Stimulated activated naive CD8-positive, alpha-beta T cell treated with anti-CD3 and anti-CD28 coated beads, Interleukin-15, amount 100 ng/mL, for 72 hours (primary cell): ENCODE data around the gene SEPTIN3.
A peak's percentile ranks its signal among the peaks of the same experiment; 100 is the strongest.

Experiments used
- ATAC-seq: fragments of 150-1000 bp; cut with Tn5 transposase; 2 replicates; pipeline ENCODE4 v1.10.0; 2021; ENCODE audit warnings: mild to moderate bottlenecking, moderate library complexity
- DNase-seq, 2 donors: peaks; one replicate each; pipeline ENCODE4 v3.0.0; 2021 to 2022
- H3K27ac Mint-ChIP-seq, 2 donors: one replicate each; pipeline ENCODE4 v1.8.0; 2022; ENCODE audit warnings: mild to moderate bottlenecking in 2 of 2, mixed read lengths in 2 of 2, moderate library complexity in 2 of 2
- H3K27me3 Mint-ChIP-seq: one replicate; pipeline ENCODE4 v1.8.0; 2022; ENCODE audit warnings: mixed read lengths
- H3K4me1 Mint-ChIP-seq: one replicate; pipeline ENCODE4 v1.8.0; 2022; ENCODE audit warnings: mild to moderate bottlenecking, mixed read lengths
- H3K4me3 Mint-ChIP-seq, 2 donors: one replicate each; pipeline ENCODE4 v1.8.0; 2022; ENCODE audit warnings: mild to moderate bottlenecking in 2 of 2, mixed read lengths in 2 of 2, moderate library complexity in 1 of 2
- H3K9me3 Mint-ChIP-seq, 2 donors: one replicate each; pipeline ENCODE4 v1.8.0; 2022; ENCODE audit warnings: mixed read lengths in 2 of 2

SEPTIN3 gene

DNA sequence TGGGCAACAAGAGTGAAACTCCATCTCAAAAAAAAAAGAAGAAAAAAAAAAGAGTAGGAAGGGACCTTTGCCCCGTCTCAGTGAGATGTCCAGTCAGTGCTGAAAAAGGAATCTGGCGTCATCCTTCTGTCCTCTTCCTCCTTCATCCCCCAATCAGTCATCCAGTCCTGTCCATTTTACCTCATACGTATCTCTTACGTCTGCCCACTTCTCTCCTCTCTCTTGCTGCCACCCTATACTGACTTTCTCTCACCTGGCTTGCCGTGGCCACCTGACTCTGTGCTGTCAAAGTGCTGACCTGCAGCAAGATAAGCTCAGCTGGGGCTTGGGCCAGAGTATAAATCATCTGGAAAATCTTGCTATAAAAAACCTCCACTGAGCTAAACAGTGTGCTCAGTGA, 13.6 kb downstream of the SEPTIN3 start:
- Mint-ChIP-seq H3K27ac (no peak overlapping the region), H3K9me3 (no peaks in the 10 kb centered on the region), H3K4me1 (no peaks in the 10 kb centered on the region), H3K27me3 (peaks cover 25% of the 10 kb centered on the region), H3K4me3 (no peak overlapping the region)
- ATAC-seq, result no peak
- no peak for DNase-seq

DNA sequence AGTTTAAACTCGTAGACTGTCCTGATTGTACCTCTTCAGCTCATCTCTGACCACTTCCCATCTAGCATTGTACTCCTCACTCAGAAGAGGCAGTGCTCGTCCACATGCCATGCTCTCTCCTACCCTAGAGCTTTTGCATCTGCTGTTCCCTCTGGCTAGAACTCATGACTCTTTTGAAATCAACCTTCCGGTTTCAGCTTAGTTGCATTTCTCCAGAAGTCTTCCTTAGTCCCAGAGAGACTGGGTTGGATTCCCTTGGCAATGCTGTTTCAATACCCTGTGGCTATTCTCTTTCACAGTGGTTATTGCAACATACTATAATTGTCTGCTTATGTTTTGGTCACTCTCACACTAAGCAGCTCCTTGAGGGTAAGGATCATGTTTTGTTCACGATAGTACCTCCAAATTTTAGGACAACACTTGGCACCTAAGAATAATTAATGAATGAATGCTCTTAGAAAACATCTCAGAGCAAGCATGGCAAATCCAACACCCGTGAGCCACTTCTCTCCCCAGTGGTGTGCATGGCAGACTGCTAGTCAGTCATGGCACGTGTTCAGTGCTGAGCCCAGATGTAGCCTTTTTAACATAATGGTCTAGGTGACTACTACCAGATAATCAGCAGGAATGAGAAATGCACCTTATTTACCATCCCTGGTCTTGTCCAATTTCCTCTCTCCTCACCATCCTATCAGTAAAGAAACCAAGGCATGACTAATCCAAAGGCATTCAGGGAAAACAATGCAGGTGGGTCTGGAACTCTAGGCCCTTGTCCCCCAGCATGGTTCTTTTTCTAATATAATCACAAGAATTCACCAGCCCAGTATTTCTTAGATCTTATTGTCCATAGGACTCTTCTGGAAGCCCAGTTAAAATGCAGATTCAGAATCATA, 14.5 kb downstream of the SEPTIN3 start:
- Mint-ChIP-seq H3K27me3 (peaks cover 20% of the 10 kb centered on the region), H3K9me3 (no peaks in the 10 kb centered on the region), H3K4me3 (no peak overlapping the region), H3K27ac (no peak overlapping the region), H3K4me1 (no peaks in the 10 kb centered on the region)
- no peak for ATAC-seq
- no peak for DNase-seq

DNA sequence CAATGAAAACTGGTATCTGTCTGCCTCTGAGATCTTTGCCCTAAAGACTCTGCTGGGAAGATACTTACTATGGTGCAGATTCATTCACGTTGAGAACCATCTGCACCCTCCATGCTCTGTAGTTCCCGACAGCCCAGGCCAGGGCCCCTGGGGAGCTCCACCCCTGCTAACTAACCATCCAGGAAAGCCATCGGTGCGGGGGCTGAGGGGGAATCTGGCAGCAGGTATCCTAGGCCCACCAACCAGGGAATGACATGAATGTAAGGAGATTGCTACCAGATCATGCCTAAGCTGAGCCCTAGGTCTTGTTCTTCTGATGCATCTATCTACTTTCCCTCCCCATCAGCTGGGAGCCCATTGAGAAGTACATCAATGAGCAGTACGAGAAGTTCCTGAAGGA, 18.0 kb downstream of the SEPTIN3 start:
- no peak overlapping the region for H3K4me3 Mint-ChIP-seq
- no peak overlapping the region for H3K27ac Mint-ChIP-seq
- ATAC-seq (no peak), DNase-seq (no peak)
- no peaks in the 10 kb centered on the region for H3K4me1 Mint-ChIP-seq
- H3K9me3 Mint-ChIP-seq, result no peaks in the 10 kb centered on the region
- peaks cover 11% of the 10 kb centered on the region for H3K27me3 Mint-ChIP-seq

DNA sequence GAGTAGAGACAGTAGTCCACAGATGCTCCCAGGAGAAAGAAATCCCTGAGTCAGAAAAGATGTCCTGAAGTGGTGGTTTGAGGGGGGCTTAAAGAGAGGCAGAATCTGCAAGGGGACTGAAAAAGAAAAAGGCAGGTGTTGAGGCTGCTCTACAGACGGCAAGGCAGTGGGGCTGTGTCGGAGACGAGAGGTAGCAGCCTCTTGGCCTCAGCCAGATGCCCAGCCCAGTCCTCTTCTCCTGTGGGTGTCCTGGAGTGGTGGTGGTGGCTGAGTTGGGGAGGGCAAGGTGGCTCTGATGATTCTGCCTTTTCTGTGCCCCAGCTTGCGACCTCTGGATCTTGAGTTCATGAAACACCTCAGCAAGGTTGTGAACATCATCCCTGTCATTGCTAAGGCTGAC, 20.0 kb downstream of the SEPTIN3 start:
- H3K27me3 Mint-ChIP-seq, result peaks cover 11% of the 10 kb centered on the region
- DNase-seq (no peak), ATAC-seq (no peak)
- no peak overlapping the region for H3K4me3 Mint-ChIP-seq
- H3K27ac Mint-ChIP-seq, result no peak overlapping the region
- H3K9me3 Mint-ChIP-seq, result no peaks in the 10 kb centered on the region
- no peaks in the 10 kb centered on the region for H3K4me1 Mint-ChIP-seq

GRCh38 chr22:41991111-41991510, 21.9 kb downstream of the SEPTIN3 start:
- DNase-seq (no peak), ATAC-seq (no peak)
- H3K27me3 Mint-ChIP-seq, result peaks cover 16% of the 10 kb centered on the region
- H3K9me3 Mint-ChIP-seq, result no peaks in the 10 kb centered on the region
- no peaks in the 10 kb centered on the region for H3K4me1 Mint-ChIP-seq
- no peak overlapping the region for H3K4me3 Mint-ChIP-seq
- peak overlapping the region in 1 of 2 donors; percentile 58 for H3K27ac Mint-ChIP-seq

DNA sequence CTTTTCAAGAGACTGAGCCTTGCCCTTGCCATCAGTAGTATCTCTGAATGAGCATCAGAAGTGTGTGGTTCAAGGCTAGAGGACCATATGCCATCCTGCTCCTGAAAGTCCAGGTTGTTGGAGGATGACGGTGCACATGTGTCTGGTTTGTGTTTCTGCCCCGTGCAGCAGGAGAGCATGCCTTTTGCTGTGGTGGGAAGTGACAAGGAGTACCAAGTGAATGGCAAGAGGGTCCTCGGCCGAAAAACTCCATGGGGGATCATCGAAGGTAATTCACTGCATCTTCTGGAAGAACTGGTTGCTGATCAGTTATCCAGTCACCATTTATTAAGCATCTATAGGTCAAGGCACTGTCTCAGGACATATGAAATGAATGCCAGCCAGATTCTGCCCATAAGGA, 23.3 kb downstream of the SEPTIN3 start:
- ATAC-seq (no peak), DNase-seq (no peak)
- Mint-ChIP-seq H3K4me1 (no peaks in the 10 kb centered on the region), H3K27me3 (peaks cover 25% of the 10 kb centered on the region), H3K27ac (no peak overlapping the region), H3K4me3 (no peak overlapping the region), H3K9me3 (no peaks in the 10 kb centered on the region)

DNA sequence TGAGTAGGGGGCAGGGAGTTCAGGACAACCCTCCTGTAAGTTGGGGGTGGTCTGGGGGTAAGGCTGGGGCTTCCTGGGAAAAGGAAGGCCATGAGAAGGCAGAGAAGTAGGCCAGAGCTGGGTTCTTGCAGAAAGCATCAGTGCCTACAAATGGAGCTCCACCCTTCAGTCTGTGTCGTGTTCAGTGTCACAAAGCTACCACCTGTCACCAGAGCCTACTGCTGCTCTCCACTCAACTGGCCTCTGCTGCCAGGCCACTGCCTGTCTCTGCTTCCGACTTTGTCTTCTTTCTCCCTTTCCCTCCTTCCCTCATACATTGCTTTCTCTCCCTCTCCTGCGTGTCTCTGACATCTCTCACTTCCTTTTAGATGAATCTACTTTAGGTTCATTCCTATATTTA, 26.0 kb downstream of the SEPTIN3 start:
- peaks cover 9 to 15% of the 10 kb centered on the region in 2 donors for H3K9me3 Mint-ChIP-seq
- H3K4me3 Mint-ChIP-seq, result no peak overlapping the region
- H3K4me1 Mint-ChIP-seq, result peaks cover 19% of the 10 kb centered on the region
- no peak for DNase-seq
- no peak for ATAC-seq
- H3K27me3 Mint-ChIP-seq, result peaks cover 18% of the 10 kb centered on the region
- peak overlapping the region in 1 of 2 donors; percentile 10 for H3K27ac Mint-ChIP-seq

DNA sequence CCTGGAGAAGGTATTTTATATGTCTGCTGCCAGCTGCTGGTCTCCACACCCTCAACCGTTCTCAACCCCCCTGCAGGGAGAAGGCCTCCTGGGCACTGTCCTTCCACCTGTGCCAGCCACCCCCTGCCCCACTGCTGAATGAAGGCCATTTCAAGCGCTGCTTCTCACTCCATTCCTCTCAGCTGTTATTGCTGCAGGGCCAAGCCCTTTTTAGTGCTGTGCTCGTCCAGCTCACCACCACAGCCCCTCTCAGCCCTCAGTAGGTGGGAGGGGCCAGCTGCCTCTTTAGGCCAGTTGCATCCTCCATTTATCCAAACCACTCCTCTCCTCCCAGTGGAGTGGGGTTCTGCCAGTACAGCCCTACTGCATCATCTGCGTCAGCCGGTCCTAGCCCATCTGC, 27.6 kb downstream of the SEPTIN3 start:
- no peak for ATAC-seq
- DNase-seq, result no peak
- Mint-ChIP-seq H3K27me3 (peaks cover 18% of the 10 kb centered on the region), H3K4me3 (no peak overlapping the region), H3K27ac (no peak overlapping the region), H3K9me3 (peaks cover 11 to 19% of the 10 kb centered on the region in 2 donors), H3K4me1 (peaks cover 19% of the 10 kb centered on the region)

DNA sequence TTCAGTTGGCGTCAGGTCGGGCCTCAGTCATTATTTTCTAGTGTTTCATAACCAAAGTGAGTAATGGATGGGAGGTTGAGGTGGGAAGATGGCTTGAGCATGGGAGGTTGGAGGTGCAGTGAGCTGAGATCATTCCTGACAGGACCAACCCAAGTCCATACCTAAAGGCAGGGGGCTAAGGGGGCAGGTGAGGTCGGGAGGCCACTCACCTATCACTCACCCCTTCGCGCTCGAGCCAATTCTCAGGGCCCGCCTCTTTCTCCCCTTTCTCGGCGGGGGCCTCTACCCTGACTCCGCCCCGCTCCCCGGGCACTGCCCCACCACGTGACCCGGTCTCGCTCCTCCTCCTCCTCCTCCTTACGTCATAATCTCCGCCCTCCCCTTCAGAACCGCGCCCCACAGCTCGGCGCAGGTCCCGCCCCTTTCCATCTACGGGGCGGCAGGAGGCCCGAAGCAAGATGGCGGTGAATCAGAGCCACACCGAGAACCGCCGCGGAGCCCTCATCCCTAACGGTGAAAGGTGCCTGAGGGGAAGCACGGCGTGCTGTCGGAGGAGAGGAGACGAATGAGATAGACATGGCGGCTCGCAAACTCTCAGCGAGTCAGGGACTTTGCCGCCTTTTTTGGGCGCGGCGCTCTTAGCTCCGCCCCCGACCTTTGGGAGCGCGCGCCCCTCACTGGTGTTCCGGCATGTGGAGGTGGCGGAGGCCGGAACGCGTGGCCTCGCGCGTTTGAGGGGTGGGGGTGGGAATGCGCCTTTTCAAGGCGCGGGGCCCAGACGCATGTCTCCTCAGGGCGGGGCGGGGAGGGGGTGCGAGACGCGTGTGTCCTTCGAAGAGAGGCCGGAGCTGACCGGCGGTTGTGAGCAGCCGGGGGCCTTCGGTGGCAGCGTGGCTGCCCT, 29.4 kb downstream of the SEPTIN3 start, which contains the start of gene WBP2NL:
WBP2NL (plus strand) TSS at position 428 of the 901 bp plus-strand sequence; CDS start at position 459, 31 bp downstream.
- H3K27ac Mint-ChIP-seq, result peak within 1 kb of the TSS; percentile 98 to 99
- peaks cover 11 to 23% of the 10 kb centered on the region in 2 donors for H3K9me3 Mint-ChIP-seq
- DNase-seq, result peak; percentile 86 to 93
- H3K4me1 Mint-ChIP-seq, result peaks cover 19% of the 10 kb centered on the region
- H3K27me3 Mint-ChIP-seq, result peaks cover 18% of the 10 kb centered on the region
- ATAC-seq, result peak; percentile 92
- peak within 1 kb of the TSS; percentile 93 to 99 for H3K4me3 Mint-ChIP-seq

DNA sequence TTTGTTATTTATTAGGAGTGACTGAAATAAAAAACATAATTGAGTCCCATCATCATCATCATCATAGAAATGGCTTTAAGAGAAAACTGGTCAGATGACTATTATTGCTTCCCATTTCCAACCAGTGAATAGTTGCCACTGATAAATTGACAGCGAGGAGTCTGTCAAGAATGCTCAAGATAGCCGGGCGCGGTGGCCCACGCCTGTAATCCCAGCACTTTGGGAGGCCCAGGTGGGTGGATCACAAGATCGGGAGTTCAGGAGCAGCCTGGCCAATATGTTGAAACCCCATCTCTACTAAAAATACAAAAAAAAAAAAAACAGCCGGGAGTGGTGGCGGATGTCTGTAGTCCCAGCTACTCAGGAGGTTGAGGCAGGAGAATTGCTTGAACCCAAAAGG, 31.2 kb downstream of the SEPTIN3 start:
- H3K27me3 Mint-ChIP-seq, result peaks cover 18% of the 10 kb centered on the region
- DNase-seq (no peak), ATAC-seq (no peak)
- H3K27ac Mint-ChIP-seq, result no peak overlapping the region
- peaks cover 19% of the 10 kb centered on the region for H3K4me1 Mint-ChIP-seq
- H3K4me3 Mint-ChIP-seq, result peak overlapping the region in 1 of 2 donors; percentile 69
- H3K9me3 Mint-ChIP-seq, result peaks cover 11 to 23% of the 10 kb centered on the region in 2 donors

DNA sequence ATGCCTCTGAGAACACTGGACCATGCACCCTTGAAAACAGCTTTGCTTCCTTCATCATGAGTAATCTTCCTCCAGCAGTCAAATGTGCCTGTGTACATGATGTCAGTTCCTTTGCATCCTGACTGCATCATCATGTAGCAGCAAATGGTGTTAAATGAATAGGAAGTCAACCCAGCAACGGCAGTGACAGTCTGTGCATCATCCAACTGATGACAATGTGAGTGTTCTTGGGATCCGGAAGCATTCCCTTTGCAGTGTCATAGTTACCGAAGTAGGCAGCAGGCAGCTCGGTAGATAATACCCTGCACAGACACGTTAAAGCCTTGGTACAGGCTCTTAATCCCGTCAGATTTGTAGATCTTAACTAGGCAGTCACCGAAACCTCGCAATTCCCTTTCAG, 31.9 kb downstream of the SEPTIN3 start:
- Mint-ChIP-seq H3K27me3 (peaks cover 13% of the 10 kb centered on the region), H3K4me1 (peaks cover 19% of the 10 kb centered on the region), H3K4me3 (no peak overlapping the region), H3K27ac (no peak overlapping the region), H3K9me3 (peaks cover 11 to 23% of the 10 kb centered on the region in 2 donors)
- ATAC-seq (no peak), DNase-seq (no peak)

- no peak for DNase-seq
- Mint-ChIP-seq H3K27me3 (peaks cover 7% of the 10 kb centered on the region), H3K4me3 (no peak overlapping the region), H3K9me3 (peaks cover 11 to 23% of the 10 kb centered on the region in 2 donors), H3K27ac (no peak overlapping the region), H3K4me1 (peaks cover 19% of the 10 kb centered on the region)
- no peak for ATAC-seq
These were observed 32.5 kb downstream of the SEPTIN3 start for GRCh38 chr22:42001706-42002105.

DNA sequence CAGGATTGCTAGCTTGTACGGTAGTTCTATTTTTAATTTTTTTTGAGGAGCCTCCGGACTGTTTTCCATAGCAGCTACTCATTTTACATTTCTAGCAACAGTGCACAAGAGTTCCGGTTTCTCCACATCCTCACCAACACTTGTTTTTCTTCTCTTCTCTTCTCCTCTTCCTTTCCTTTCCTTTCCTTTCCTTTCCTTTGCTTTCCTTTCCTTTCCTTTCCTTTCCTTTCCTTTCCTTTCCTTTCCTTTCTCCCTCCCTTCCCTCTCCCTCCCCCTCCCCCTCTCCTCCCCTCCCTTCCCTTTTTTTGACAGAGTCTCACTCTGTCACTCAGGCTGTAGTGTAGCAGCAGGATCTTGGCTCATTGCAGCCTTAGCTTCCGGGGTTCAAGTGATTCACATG, 38.7 kb downstream of the SEPTIN3 start:
- peaks cover 10% of the 10 kb centered on the region for H3K27me3 Mint-ChIP-seq
- ATAC-seq, result no peak
- no peaks in the 10 kb centered on the region for H3K4me1 Mint-ChIP-seq
- H3K9me3 Mint-ChIP-seq, result peaks cover 20 to 27% of the 10 kb centered on the region in 2 donors
- no peak for DNase-seq
- H3K27ac Mint-ChIP-seq, result no peak overlapping the region
- no peak overlapping the region for H3K4me3 Mint-ChIP-seq

GRCh38 chr22:42010778-42011177, 41.5 kb downstream of the SEPTIN3 start:
- DNase-seq (no peak), ATAC-seq (no peak)
- Mint-ChIP-seq H3K4me3 (no peak overlapping the region), H3K4me1 (no peaks in the 10 kb centered on the region), H3K9me3 (peaks cover 20 to 27% of the 10 kb centered on the region in 2 donors), H3K27me3 (peaks cover 23% of the 10 kb centered on the region), H3K27ac (no peak overlapping the region)

DNA sequence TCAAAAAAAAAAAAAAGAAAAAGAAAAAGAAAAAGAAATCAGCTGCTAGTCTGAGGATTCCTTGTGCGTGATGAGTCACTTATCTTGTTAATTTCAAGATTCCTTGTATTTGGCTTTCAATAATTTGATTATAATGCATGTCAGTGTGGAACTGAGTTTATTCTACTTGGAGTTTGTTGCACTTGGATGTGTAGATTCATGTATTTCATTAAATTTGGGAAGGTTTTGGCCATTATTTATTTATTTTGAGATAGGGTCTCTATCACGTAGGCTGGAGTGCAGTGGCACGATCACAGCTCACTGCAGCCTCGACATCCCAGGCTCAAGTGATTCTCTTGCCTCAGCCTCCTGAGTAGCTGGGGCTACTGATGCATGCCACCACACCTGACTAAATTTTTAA, 44.1 kb downstream of the SEPTIN3 start:
- Mint-ChIP-seq H3K27ac (no peak overlapping the region), H3K27me3 (peaks cover 25% of the 10 kb centered on the region)

DNA sequence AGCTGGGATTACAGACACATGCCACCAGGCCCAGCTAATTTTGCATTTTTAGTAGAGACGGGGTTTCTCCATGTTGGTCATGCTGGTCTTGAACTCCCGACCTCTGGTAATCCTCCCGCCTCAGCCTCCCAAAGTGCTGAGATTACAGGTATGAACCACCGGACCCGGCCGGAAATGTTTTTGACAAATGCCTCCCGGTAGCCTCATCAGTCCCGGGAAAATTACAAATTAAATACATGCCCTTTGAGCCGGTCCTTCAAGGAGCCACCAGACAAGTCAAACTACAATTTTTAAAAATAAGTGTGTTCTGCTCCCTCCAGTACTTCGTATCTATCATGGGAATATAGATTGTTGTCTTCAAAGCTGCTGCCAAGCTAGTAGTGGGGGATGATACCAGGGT, 46.9 kb downstream of the SEPTIN3 start:
- Mint-ChIP-seq H3K27ac (no peak overlapping the region), H3K4me1 (no peaks in the 10 kb centered on the region), H3K9me3 (peaks cover 5 to 8% of the 10 kb centered on the region in 2 donors), H3K4me3 (no peak overlapping the region), H3K27me3 (peaks cover 33% of the 10 kb centered on the region)
- ATAC-seq, result no peak
- DNase-seq, result no peak

More for the DNA sequence above, 44.1 kb downstream of the SEPTIN3 start:
- DNase-seq (no peak), ATAC-seq (no peak)
- H3K4me3 Mint-ChIP-seq, result no peak overlapping the region
- no peaks in the 10 kb centered on the region for H3K4me1 Mint-ChIP-seq
- H3K9me3 Mint-ChIP-seq, result peaks cover 20 to 21% of the 10 kb centered on the region in 2 donors
